Effector memory CD4-positive, alpha-beta T cell (primary cell): Measurements from ENCODE around the gene GALNT17.

Experiments used
- DNase-seq, 3 donors: peaks; one replicate each; pipeline ENCODE4 v3.0.0-alpha.2; 2020
- H3K27ac ChIP-seq: 2 replicates; pipeline ENCODE4 v1.7.0; 2013; ENCODE audit warnings: mild to moderate bottlenecking, low read length, moderate library complexity; ENCODE audit not compliant: insufficient read depth, poor library complexity, severe bottlenecking
- H3K27me3 ChIP-seq: replicated peaks from 2 replicates; pipeline ENCODE4 v1.7.0; 2013; ENCODE audit warnings: mild to moderate bottlenecking, low read length; ENCODE audit not compliant: insufficient read depth, control insufficient read depth, poor library complexity, severe bottlenecking
- H3K36me3 ChIP-seq: 2 replicates; pipeline ENCODE4 v1.7.0; 2013; ENCODE audit warnings: mild to moderate bottlenecking, low read length, moderate library complexity; ENCODE audit not compliant: control insufficient read depth, insufficient read depth
- H3K4me1 ChIP-seq: 2 replicates; pipeline ENCODE4 v1.7.0; 2013; ENCODE audit warnings: low read length, mild to moderate bottlenecking; ENCODE audit not compliant: control insufficient read depth, insufficient read depth, poor library complexity, severe bottlenecking
- H3K4me3 ChIP-seq: 2 replicates; pipeline ENCODE4 v1.7.0; 2013; ENCODE audit warnings: low read length, low read depth, mild to moderate bottlenecking; ENCODE audit not compliant: insufficient read depth, poor library complexity, severe bottlenecking
- H3K9me3 ChIP-seq: 2 replicates; pipeline ENCODE4 v1.7.0; 2013; ENCODE audit warnings: mild to moderate bottlenecking, low read length, moderate library complexity; ENCODE audit not compliant: control insufficient read depth

Gene GALNT17

DNA sequence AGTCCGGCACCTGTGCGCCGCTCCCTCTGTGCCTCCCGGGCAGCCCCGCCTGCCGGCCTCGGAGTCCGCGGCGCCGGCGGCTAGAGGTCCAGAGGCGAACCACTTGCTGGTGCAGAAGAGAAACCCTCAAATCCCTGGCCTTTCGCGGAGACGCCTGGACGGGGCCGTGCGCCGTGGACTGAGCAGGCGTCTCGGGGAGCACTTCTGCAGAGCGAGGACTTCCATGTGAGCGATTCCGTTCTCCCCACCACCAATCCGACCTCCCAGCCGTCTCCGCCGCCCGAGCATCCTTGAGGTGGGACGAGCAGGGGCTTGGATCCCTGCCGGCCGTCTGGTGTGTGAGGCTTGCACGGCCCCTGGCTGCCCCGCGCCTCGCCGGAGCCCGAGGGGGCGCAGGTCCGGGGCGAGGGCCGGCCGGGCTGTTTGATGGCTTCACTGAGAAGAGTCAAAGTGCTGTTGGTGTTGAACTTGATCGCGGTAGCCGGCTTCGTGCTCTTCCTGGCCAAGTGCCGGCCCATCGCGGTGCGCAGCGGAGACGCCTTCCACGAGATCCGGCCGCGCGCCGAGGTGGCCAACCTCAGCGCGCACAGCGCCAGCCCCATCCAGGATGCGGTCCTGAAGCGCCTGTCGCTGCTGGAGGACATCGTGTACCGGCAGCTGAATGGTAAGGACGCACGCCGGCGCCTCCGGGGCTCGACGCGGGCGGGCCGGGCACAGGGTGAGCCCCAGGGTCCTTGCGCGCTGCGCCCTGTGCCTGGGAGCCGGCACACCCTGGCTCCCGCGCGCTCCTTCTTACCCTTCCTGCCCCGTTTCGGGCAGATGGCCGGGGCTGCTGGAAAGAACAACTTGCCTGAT lies 660 bp downstream of the GALNT17 start:
- Histone ChIP-seq H3K4me3 (no peak overlapping the region), H3K27me3 (no peaks in the 10 kb centered on the region)

DNA sequence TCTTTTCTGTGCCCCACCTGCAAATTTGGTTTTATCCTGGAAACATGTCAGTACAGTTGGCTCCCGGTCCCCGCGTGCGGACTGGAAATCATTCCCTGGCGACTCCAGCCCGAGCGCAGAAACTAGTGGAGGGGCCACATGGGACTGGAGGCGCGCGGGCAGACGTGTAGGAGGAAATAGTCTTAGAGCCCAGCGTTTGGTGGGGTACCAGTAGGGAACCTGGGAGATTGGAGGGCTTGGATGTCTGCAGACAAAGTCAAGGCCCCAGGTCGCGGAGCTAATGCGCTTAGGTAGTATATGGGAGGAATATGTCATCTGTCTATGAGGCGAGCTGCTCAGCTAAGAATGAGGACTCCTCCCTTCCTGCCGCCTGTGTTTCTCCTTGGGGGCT lies 1.3 kb downstream of the GALNT17 start:
- H3K27ac ChIP-seq = no peak overlapping the region
- no peaks in the 10 kb centered on the region for H3K36me3 ChIP-seq
- no peaks in the 10 kb centered on the region for H3K27me3 ChIP-seq
- no peak for DNase-seq
- H3K4me1 ChIP-seq = no peaks in the 10 kb centered on the region
- no peak overlapping the region for H3K4me3 ChIP-seq
- H3K9me3 ChIP-seq = no peaks in the 10 kb centered on the region

More for the DNA sequence above, 660 bp downstream of the GALNT17 start:
- no peaks in the 10 kb centered on the region for H3K36me3 ChIP-seq
- H3K27ac ChIP-seq = no peak overlapping the region
- H3K9me3 ChIP-seq = no peaks in the 10 kb centered on the region
- H3K4me1 ChIP-seq = no peaks in the 10 kb centered on the region
- no peak for DNase-seq

DNA sequence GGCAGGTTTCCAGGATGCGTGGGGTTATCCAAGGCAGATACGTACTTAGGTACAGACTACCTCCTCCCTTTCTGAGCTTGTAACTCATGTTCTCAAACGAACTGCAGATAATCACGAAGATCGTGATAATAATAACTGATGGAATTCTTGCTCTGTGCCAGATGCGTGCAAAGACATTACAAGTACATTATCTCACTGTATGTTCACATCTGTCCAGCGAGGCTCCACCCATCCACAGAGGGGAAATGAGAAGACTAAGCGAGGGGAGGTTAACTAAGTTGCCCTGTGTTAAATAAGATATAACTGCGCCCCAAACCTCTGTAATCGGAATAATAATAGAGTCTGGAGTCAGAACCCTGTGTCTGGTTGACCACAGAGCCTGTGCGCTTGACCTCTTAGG lies 1.9 kb downstream of the GALNT17 start:
- Histone ChIP-seq H3K27me3 (no peaks in the 10 kb centered on the region), H3K36me3 (no peaks in the 10 kb centered on the region), H3K27ac (no peak overlapping the region), H3K9me3 (no peaks in the 10 kb centered on the region), H3K4me1 (no peaks in the 10 kb centered on the region), H3K4me3 (no peak overlapping the region)
- no peak for DNase-seq

DNA sequence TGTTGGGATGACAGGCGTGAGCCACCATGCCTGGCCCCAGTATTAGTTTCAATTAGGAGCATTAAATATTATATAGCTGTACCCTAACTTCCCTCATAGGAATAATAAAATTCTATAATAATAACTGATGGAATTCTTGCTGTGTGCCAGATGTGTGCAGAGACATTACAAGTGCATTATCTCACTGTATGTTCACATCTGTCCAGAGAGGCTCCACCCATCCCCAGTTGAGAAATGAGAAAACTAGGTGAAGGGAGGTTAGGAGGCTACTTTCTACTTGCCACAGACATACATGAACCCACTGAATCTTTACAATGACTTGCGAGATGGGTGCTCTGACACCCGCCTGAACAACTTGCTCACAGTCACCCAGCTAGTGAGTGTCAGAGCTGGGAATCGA lies 3.2 kb downstream of the GALNT17 start:
- Histone ChIP-seq H3K27ac (no peak overlapping the region), H3K27me3 (no peaks in the 10 kb centered on the region), H3K9me3 (no peaks in the 10 kb centered on the region), H3K36me3 (no peaks in the 10 kb centered on the region), H3K4me3 (no peak overlapping the region), H3K4me1 (no peaks in the 10 kb centered on the region)
- DNase-seq = no peak

DNA sequence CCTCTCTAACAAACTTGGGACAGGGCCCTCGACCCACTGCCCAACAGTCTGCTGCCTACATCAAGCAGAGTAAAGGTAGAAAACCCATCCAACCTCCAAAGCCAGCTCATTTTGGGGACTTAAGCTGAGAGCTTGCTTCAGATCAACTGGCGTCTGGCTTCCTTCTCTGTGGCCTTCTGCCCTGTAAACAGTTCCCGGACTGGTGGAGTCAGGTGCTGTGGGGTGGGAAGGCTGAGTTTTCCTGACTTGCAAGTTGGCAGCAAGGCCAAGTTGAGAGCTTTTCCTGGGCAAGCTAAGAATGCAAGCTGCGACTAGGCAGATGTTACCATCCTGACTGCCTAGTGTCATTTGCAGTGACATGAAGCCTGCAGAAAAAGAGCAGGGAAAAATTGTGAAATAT lies 3.7 kb downstream of the GALNT17 start:
- DNase-seq = no peak
- no peak overlapping the region for H3K27ac ChIP-seq
- no peaks in the 10 kb centered on the region for H3K27me3 ChIP-seq
- H3K4me1 ChIP-seq = no peaks in the 10 kb centered on the region
- no peaks in the 10 kb centered on the region for H3K36me3 ChIP-seq
- no peaks in the 10 kb centered on the region for H3K9me3 ChIP-seq
- H3K4me3 ChIP-seq = no peak overlapping the region

DNA sequence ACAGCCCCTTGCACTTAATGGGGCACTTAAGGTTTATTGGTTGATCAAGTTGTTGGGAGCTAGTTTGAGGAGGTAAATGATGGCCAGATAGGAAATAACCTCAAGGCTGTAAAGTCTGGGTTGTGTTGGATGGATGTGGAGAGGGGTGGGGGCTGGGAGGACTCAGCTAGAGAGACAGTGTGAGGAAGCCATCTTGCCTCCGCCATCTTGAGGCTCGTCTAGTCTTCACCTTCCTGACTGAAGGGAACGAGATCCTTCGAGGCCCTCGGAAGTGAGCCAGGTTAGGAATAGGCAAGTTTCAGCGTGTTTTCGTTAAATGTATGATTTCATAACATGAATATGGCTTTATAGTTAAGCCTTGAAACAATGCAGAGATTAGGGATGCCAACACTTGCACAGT lies 5.5 kb downstream of the GALNT17 start:
- Histone ChIP-seq H3K9me3 (no peaks in the 10 kb centered on the region), H3K4me1 (no peaks in the 10 kb centered on the region), H3K27ac (no peak overlapping the region), H3K36me3 (no peaks in the 10 kb centered on the region), H3K4me3 (no peak overlapping the region), H3K27me3 (no peaks in the 10 kb centered on the region)
- no peak for DNase-seq

DNA sequence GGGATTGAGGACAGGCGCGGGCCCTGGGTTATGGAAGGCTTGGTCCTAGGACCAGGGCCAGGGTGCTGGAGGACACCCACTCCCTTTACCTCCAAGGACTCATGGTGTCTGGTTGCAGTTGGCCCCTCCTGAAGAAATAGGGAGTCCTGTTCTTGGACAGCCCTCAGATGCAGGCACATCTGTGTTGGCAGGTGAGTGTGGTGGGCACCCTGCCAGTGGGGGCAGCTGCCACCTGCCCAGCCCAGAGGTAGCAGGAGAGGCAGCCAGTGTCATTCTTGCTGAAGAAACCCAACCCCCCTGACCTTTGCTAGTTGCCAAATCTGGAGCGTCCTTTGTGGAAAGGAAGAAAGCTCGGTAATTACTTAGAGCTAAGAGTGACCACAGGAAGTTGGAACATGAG lies 8.3 kb downstream of the GALNT17 start:
- Histone ChIP-seq H3K4me1 (no peaks in the 10 kb centered on the region), H3K9me3 (no peaks in the 10 kb centered on the region), H3K4me3 (no peak overlapping the region), H3K36me3 (no peaks in the 10 kb centered on the region), H3K27me3 (no peaks in the 10 kb centered on the region), H3K27ac (no peak overlapping the region)
- DNase-seq = no peak

DNA sequence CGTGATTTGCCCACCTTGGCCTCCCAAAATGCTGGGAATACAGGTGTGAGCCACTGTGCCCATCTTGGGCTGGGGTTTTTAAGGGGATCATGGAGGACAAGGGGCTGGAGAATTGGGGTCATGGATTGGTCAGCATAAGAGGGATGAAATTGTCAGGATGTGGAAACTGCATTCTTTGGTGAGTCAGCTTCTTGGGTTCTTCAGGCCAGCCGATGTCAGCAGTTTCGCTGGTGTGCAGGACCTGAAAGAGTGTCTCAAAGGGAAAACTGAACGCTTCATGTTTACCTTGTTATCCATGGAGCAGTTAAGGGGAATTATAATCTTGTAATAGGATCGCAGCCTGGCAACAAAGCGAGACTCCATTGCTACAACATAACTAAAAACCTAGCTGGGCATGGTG lies 13.0 kb downstream of the GALNT17 start:
- DNase-seq = no peak
- H3K27me3 ChIP-seq = no peaks in the 10 kb centered on the region
- H3K9me3 ChIP-seq = no peaks in the 10 kb centered on the region
- H3K27ac ChIP-seq = no peak overlapping the region
- no peaks in the 10 kb centered on the region for H3K36me3 ChIP-seq
- no peak overlapping the region for H3K4me3 ChIP-seq
- no peaks in the 10 kb centered on the region for H3K4me1 ChIP-seq

DNA sequence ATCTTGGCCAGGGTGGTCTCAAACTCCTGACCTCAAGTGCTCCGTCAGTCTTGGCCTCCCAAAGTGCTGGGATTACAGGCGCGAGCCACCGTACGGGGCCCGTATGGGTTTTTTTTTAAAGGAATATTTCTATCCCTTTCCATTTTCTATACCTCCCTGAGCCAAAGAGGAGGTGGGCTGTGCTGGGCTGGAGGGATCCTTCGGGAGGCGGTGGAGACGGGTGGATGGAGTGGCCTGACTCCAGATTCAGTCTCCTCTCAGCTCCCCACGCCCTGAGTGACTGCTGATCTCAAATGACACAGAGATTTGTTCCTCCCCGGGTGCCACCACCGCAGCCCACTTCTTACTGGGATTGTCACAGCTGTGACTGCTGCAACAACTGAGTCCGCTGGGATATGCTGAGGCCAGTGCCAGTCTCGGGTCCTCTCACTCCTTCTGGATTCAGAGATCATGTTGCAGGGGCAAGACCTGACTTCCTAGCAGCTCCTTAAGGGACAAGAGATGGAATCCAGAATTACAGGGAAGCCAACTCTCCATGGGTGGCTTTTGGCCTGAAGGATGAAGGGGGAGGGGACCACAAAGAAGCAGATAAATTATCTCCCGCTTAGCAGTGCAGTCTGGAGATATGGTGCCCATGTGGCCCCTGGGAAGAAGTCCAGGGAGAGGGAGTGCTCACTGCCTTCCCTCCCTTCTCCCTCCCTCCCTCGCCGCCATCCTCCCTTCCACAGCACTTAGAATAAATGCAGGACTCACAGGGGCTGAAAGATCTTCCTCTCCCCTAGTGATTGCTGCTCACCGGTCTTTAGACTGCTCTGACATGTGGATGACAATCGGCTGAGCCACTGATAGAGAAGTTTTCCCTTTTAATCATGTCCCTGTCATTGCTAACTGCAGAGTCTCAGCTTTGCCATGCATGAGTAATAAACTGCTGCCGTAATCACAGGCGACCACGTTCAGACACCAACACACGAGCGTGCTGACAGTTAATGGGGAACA lies 14.3 kb downstream of the GALNT17 start:
- H3K4me3 ChIP-seq = no peak overlapping the region
- no peak for DNase-seq
- H3K9me3 ChIP-seq = no peaks in the 10 kb centered on the region
- no peak overlapping the region for H3K27ac ChIP-seq
- H3K27me3 ChIP-seq = no peaks in the 10 kb centered on the region
- H3K4me1 ChIP-seq = no peaks in the 10 kb centered on the region
- no peaks in the 10 kb centered on the region for H3K36me3 ChIP-seq

DNA sequence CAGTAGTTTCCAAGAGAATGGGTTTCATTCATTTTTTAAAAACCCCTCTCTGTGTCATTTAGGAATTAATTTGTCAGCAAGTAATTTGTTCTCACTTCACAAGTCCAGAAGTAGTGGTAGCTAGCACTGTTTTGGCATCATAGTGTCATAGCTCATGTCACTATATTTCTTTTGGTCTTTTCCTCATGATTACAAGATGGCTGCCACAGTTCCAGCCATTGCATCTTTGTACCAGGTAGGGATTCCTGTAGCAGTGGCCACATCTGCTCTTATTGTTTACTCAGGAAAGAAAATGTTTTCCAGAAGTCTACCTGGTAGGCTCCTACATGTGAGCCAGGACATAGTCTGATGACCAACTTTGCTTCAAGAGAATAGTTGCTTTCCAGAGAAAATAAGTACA lies 16.2 kb downstream of the GALNT17 start:
- H3K4me3 ChIP-seq = no peak overlapping the region
- no peaks in the 10 kb centered on the region for H3K27me3 ChIP-seq
- DNase-seq = no peak
- no peaks in the 10 kb centered on the region for H3K4me1 ChIP-seq
- H3K27ac ChIP-seq = no peak overlapping the region
- H3K36me3 ChIP-seq = no peaks in the 10 kb centered on the region
- no peaks in the 10 kb centered on the region for H3K9me3 ChIP-seq
